CD4-positive, alpha-beta T cell treated with Interleukin-4 for 1 hour (primary cell): ENCODE results near the gene KCNAB2.
"Not testable (repeated sequence)": the region's sequence is repeated elsewhere in the genome, so short reads cannot be mapped to it uniquely, and the experiment has no call there.

Experiments
- DNase-seq, 2 donors: peaks; one replicate each; pipeline ENCODE4 v3.0.0-alpha.2; 2020 to 2022

The KCNAB2 gene

DNA sequence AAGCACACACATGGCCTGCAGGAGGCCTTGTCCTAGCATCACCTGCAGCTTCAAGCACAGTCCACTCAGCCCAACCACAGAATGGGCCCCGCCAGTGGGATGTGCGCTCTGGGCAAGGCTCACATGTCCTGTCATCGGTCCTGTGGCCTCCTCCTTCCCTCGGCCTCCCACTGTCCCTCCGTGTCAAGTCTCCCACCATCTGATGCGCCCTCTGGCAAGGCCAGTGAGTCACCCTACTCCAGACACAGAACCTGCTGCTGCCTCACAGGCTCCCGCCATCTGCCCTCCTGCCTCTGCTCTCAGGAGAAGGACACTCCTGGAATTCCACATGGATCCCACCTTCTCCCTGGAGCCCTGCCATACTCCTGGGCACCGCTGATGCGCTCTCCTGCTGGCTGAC, 14.2 kb downstream of the KCNAB2 start:
- DNase-seq = no peak

DNA sequence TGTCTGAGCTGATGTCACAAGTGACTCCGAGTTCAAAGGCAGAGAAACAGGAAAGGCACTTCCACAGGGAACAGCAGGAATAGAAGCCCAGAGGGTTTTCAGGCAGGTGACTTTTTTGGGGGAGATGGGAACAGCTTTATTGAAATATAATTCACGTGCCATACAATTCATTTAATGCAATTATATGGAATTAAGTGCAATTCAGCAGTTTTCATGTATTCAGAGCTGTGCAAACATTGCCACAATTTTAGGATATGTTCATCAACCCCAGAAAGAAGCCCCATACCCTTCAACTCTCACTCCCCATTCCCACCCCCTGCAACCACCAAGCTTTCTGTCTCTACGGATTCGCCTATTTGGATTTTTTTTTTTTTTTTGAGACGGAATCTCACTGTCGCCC, 17.0 kb downstream of the KCNAB2 start:
- DNase-seq = no peak

GRCh38 chr1:6063532-6064053, 17.9 kb downstream of the KCNAB2 start:
- DNase-seq = not testable (repeated sequence)

DNA sequence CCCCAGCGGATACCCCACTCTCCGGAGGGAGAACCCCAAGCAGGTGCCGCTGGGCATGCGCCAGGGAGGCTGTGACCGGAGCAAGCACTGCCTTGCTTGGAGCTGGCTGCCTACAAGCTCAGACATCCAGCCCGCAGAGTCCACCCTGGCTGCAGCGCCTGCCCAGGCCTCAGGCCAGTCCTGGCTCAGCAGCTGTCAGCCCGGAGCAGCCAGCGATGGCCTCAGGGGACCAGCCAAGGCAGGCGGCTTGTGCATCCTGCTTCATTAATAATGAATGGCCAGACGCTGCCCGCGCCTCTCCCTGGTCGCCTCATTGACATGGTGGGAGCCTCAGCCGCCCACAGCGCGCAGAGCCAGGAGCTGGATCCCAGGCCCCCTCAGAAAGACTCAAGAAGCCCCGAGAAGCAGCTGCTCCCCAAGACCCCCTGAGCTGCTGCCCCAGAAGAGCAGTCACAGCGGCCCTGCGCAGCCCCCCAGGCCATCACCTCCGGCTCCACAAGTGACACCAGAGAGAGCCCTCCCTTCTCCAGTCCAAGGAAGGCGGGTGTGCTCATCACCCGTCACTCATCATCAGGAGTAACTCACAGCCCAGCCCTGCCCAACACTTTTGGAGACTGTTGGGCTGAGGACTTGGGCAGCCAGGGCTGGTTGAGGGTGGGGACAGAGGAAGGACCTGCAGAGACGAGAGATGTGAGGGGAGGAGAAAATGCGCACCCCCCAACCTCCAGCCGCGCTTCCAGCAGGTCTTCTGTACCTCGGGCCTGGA, 19.6 kb downstream of the KCNAB2 start:
- DNase-seq = no peak

DNA sequence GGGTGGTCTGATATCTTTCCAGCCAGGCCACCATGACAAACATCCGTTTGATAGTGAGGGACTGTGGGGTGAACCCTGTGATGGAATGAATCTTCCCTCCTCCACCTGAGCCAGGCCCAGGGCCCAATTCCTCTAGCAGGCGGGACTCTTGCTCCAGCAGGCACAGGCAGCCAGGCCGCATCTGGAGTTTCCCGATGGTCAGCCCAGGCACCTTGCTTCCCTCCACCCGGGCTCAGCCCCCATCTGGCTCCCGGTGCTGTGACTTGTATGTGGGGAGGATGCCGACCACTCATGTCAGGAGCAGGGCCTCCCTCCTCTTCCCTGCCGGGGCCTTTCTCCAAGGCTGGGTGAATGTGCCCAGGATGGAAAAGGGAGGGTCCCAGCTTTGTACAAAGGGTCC, 21.0 kb downstream of the KCNAB2 start:
- DNase-seq = no peak

- no peak for DNase-seq
These were observed 22.4 kb downstream of the KCNAB2 start for GRCh38 chr1:6068073-6068472.

DNA sequence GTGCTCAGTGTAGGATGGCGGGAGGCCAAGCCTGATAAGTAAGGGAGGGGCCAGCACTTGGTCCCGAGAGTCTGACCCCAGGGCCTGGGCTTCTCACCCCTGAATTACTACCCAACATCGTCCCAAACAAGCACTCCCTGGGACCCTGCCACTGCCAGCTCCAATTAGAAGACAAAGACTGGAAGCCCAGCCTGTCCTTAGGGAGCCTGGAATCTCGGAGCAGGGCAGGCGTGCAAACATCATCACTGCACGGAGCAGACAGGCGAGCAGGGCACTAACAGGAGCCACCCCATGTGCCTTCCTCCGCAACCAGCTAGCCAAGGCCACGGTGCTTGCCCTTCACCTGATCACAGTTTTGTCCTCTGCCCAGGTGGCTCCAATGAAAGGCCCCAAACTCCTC, 23.2 kb downstream of the KCNAB2 start:
- DNase-seq = no peak

GRCh38 chr1:6069573-6069972, 23.9 kb downstream of the KCNAB2 start:
- no peak for DNase-seq

DNA sequence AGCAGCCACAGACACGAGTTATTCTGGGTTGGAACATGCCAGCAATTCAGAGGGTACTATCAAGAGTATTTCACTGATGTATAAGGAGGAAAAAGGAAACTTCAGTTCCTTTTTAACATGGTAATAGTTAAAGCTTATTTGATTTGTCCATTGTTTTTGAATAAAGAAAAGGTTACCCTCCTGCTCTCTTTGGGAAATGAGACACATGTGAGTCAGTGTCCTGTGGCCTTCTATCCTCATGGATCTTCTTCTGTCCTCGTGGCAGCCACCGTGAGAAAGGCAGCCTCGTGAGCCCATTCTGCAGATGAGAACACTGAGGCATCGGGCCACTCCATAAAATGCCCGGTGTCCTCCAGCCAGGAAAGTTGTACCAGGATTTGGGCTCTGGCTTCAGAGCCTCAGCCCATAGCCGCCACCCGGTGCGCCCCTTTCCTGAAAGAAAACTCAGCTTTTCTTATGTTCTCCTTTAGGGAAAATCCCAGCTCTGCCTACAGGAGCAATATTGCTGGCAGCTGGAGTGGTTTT, 24.8 kb downstream of the KCNAB2 start:
- DNase-seq = no peak

DNA sequence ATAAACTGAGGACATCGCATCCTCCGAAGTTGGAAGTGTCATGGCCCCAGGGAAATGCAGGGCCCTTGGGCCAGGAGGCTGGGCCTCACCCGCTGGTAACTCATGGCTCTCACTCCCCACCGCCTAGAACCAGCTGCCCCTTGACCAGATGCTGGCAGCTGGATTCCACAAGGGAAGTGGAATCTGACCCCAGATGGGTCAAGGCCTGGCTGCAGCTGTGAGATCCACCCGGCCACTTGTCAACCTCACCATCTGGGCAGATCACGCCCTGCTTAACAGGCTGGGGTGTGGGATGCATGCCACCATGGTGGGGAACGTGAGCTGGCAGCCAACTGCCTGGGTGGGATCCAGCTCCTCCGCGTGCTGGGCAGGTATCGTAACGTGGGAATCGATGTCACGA, 25.5 kb downstream of the KCNAB2 start:
- no peak for DNase-seq

DNA sequence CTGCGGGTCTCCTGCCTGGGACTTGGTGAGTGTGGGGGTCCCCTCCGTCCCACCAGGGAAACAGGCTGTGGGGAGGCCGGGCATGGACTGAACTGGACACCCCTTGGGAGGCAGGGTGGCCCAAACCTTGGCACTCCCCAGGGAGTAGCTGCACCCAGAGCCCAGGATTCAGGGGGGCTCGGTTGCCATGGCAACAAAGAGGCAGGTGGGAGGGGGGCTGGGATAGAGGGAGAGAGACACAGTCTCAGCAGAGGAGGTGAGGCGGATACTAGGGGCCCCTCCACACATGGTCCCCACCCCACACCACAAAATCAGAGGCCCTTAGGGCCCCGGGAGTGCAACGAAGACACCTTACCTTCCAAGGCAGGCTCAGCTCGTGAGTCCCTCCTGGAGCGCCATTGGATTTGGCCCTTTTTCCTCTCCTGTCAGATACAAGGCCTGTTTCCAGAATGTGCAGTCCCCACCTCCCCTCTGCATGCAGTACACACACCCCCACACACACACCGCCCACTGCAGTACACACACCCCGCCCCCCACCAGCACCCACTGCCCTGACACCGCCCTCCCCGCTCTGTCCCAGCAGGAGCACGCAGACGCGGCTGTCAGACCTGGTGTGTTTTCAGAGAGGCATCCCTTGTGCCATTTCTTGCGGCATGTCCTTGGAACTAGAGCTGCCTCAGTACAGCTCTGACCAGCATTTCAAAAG, 27.2 kb downstream of the KCNAB2 start:
- no peak for DNase-seq

DNA sequence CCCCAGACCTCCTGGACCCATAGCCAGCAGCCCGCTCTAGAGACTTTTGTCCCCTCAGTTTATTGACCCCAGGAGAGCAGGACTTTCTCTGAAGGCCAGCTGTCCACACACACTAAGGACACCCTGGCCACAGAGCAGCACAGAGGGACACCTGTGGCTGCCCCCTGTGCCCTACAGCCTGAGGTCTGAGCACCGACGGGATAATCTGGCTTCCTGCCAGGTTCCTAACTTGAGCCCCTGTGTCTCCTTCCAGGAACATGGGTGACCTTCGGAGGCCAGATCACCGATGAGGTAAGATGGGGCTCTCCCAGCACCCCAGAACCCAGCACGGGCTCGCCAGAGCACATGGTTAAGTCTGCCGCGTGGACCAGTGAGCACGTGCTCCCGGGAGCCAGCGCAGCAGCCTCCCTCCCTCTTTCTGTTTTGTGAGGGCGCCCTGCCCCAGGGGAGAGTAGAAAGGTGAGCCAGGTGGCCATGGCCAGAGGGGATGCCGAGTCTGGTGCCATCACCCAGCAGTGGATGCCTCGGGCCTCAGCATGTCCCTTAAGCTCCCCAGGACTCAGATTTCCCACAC, 27.9 kb downstream of the KCNAB2 start:
- DNase-seq = no peak

DNA sequence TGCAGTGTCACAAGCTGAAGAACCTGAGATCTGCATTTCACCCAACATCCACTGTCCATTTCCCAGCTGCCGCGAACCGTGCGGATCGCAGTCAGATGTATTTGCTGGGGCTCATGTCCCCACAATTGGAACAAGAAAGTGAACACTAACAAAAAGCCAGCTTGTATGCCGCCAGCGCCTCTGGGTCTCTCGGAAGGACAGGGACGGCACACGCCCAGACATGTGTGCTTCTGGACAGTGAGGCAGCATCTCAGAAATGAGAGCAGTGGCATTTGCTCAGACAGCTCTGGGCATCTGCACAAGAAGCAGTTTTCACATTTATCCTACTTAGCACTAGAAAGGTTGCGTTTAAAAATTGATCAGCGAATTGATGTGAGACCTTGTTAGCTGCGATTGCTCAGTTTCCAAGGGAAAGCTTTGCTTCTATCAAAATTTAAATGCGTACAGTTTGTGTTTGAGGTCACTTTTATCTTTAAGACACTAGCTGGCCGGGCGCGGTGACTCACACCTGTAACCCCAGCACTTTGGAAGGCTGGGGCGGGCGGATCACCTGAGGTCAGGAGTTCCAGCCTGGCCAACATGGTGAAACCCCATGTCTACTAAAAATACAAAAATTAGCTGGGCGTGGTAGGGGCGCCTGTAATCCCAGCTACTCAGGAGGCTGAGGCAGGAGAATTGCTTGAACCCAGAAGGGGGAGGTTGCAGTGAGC, 28.7 kb downstream of the KCNAB2 start:
- DNase-seq = no peak

DNA sequence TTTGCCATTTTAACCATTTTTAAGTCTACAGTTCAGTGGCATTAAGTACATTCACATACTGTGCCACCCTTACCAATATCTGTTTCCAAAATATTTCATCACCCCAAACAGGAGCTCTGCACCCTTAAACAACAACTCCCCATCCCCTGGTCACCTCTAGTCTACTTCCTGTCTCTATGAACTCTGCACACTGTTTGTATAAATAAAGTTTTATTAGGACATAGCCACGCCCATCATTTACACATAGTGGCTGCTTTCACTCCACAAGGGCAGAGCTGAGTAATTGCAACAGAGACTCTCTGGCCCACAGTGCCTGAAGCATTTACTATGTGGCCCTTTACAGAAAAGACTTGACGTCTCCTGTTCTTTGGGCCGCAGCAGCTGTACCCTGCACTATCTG, 30.1 kb downstream of the KCNAB2 start:
- DNase-seq = no peak

- not testable (repeated sequence) for DNase-seq
These were observed 31.4 kb downstream of the KCNAB2 start for GRCh38 chr1:6077061-6077460.

- no peak for DNase-seq
These were observed 31.8 kb downstream of the KCNAB2 start for GRCh38 chr1:6077506-6077905.

DNA sequence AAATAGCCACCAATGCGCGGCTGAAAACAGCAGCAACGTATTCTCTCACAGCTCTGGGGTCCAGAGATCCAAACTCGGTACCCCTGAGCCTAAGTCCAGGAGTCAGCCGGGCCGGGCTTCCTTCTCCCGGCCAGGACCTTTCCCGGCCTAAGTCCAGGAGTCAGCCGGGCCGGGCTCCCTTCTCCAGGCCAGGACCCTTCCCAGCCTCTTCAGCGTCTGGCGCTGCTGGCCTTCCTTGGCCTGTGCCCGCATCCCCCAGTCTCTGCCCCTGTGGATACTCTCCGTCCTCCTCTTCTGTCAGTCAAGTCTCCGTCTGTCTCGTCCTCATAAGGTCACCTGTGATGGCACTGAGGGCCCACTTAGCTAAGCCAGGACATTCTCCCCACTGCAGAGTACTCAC, 32.2 kb downstream of the KCNAB2 start:
- no peak for DNase-seq

DNA sequence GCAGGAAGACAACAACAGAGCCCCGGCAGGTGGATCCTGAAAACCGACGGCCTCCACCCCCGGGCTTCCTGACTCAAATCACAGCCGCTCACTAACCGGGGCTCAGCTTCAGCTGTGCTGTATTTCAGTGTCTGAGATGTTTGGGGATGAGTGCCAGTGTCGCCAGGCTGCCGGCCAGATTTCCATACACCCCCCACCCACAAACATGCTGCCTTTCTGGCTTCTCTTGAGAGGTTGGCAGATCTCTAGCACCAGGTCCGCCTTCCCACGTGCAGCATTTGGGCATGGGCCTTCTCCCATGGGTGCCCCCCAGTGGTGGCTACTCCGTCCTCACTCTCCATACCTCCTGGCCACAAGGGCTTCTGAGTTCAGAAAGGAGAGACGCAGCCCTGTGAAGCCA, 34.8 kb downstream of the KCNAB2 start:
- DNase-seq = no peak

DNA sequence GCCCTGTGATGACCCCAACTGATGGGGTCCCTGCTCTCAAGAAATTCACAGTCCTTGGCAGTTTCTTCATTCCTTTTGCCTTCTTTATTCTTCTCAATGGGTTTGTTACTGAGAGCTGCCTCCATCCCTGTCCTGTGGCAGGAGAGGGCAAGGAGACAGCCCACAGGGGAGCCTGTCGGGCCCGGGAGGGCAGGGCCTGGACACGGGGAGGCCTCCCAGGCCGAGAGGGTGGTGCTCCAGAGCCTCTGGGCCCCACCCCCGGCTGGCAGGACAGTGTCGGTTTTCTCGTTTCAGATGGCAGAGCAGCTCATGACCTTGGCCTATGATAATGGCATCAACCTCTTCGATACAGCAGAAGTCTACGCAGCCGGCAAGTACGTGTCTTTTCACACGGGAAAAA, 36.2 kb downstream of the KCNAB2 start:
- no peak for DNase-seq

DNA sequence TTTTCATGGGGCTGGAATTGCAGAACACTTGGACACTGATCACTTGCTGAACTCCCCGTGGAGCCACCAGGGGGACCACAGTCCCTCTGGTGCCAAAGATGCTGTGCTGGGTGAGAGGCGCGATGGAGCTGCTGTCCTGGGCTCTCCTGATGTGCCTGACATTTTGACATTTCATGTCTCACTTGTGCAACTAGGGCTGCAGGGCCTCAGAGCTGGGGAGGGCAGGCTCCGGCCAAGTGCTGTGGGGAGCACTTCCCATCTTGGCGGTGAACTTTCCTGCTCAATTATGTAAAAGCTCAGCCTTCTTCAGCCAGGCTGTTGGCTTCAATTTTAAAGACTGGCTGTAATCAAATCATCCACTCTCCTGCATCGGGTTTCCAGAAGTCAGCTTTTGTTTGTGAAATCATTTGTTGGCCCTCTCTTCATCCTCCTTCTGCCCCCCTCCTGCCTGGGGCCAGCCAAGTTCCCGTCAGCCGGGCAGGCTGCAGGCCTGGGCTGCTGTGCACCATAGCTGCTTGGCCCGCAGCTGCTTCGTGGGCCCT, 36.8 kb downstream of the KCNAB2 start:
- DNase-seq = no peak

GRCh38 chr1:6083385-6083784, 37.7 kb downstream of the KCNAB2 start:
- DNase-seq = no peak

DNA sequence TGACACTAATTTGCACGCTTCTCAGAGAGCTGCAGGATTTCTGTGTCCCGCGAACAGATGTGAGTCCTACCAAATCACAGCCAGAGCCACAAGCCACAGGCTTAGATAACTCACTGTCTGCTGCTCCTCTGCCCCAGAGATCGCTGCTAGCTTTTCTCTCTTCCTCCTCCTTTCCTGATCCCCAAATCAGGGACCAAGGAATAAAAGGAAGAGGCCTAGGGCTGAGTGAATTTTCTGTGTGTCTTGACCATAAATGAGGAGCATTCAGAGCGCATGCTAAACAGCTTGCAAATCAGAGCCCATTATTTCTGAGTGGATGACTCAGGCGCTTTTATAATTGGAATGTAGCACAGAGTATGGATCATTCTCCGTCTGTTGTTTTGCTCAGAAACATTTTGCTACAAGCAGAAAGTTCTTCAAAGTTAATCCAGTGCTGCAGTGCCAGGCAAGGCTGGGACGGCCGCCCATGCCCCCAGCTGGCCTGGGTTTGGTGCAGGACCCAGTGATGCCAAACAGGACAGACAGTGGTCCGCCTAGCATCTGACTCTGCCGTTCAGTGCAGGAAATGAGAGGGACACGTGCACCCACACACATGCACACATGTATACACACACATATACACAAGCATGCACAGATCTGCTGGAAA, 38.2 kb downstream of the KCNAB2 start:
- DNase-seq = no peak
